Osteoblast (primary cell): ENCODE measurements around the gene ST6GAL1. TPM values are rescaled to one million over a fixed set of nuclear protein-coding genes. Genes with fewer than 3 reads are reported as not detected.
A peak's percentile ranks its signal among the peaks of the same experiment; 100 is the strongest.
"Not testable (repeated sequence)": the region's sequence is repeated elsewhere in the genome, so short reads cannot be mapped to it uniquely, and the experiment has no call there.

Experiments used
- DNase-seq: peaks from one replicate; pipeline ENCODE4 v3.0.0; 2011; ENCODE audit warnings: low spot score, mixed read lengths; ENCODE audit not compliant: insufficient read length; ENCODE audit errors: missing footprints
- H2AFZ ChIP-seq: 2 replicates; pipeline ENCODE4 v1.6.0; 2011; ENCODE audit warnings: mild to moderate bottlenecking, low read length
- H3K27ac ChIP-seq: 2 replicates; pipeline ENCODE4 v1.5.1; 2011; ENCODE audit warnings: mild to moderate bottlenecking, low read depth, low read length, moderate library complexity
- H3K27me3 ChIP-seq: 2 replicates; pipeline ENCODE4 v1.6.0; 2012; ENCODE audit warnings: mild to moderate bottlenecking, control low read depth, inconsistent platforms, low read length, moderate library complexity; ENCODE audit not compliant: insufficient read depth
- H3K36me3 ChIP-seq: 2 replicates; pipeline ENCODE4 v1.5.1; 2011; ENCODE audit warnings: mild to moderate bottlenecking, low read length, control low read depth, moderate library complexity; ENCODE audit not compliant: insufficient read depth
- H3K4me1 ChIP-seq: 2 replicates; pipeline ENCODE4 v1.5.1; 2011; ENCODE audit warnings: mild to moderate bottlenecking, low read length, control low read depth, moderate library complexity; ENCODE audit not compliant: insufficient read depth
- H3K4me2 ChIP-seq: 2 replicates; pipeline ENCODE4 v1.6.0; 2011; ENCODE audit warnings: mild to moderate bottlenecking, low read length; ENCODE audit not compliant: insufficient read depth
- H3K4me3 ChIP-seq: fragments of 200-600 bp; sonication (generic); 3 replicates; pipeline ENCODE4 v1.5.1; 2012; ENCODE audit warnings: mild to moderate bottlenecking, low read length, inconsistent platforms; ENCODE audit not compliant: insufficient read depth
- H3K79me2 ChIP-seq: 2 replicates; pipeline ENCODE4 v1.6.0; 2012; ENCODE audit warnings: mild to moderate bottlenecking, low read length, control low read depth, inconsistent platforms; ENCODE audit not compliant: insufficient read depth
- H3K9me3 ChIP-seq: 2 replicates; pipeline ENCODE4 v1.5.1; 2011; ENCODE audit warnings: low read depth, low read length, control low read depth
- H4K20me1 ChIP-seq: 2 replicates; pipeline ENCODE4 v1.6.0; 2012; ENCODE audit warnings: mild to moderate bottlenecking, low read length, control low read depth; ENCODE audit not compliant: insufficient read depth
- CTCF ChIP-seq: IDR thresholded peaks from 2 replicates; pipeline ENCODE4 v1.5.1; 2011; ENCODE audit warnings: mild to moderate bottlenecking, low read depth, low read length, moderate library complexity; ENCODE audit errors: extremely low read depth
- total RNA-seq: library from RNA; depleted of rRNA; stranded (reverse); fragments of >200 nt; gene quantifications from 2 replicates; pipeline ENCODE4 v1.2.3, GENCODE V29; 2012

Gene ST6GAL1
- total RNA-seq, 1 donor, result 8.0 TPM

- DNase-seq, H4K20me1 ChIP-seq, H2AFZ ChIP-seq, H3K4me3 ChIP-seq, H3K4me1 ChIP-seq, H3K27me3 ChIP-seq, H3K36me3 ChIP-seq, H3K79me2 ChIP-seq, H3K4me2 ChIP-seq, H3K27ac ChIP-seq, H3K9me3 ChIP-seq: not testable (repeated sequence)
Observed at GRCh38 chr3:187057803-187058202, 127.5 kb downstream of the ST6GAL1 start.

GRCh38 chr3:187061748-187062147, 131.4 kb downstream of the ST6GAL1 start:
- Histone ChIP-seq H3K79me2 (no peaks in the 10 kb centered on the region), H4K20me1 (no peaks in the 10 kb centered on the region), H3K36me3 (no peaks in the 10 kb centered on the region), H3K4me1 (peaks cover 13% of the 10 kb centered on the region), H3K27me3 (no peaks in the 10 kb centered on the region), H3K4me2 (no peak overlapping the region), H3K9me3 (no peaks in the 10 kb centered on the region), H3K4me3 (no peak overlapping the region), H2AFZ (no peak overlapping the region), H3K27ac (no peak overlapping the region)
- TF ChIP-seq CTCF, result no peak
- no peak for DNase-seq

- no peaks in the 10 kb centered on the region for H4K20me1 ChIP-seq
- H3K4me1 ChIP-seq, result peaks cover 13% of the 10 kb centered on the region
- H3K9me3 ChIP-seq, result no peaks in the 10 kb centered on the region
- peak overlapping the region; percentile 21 for H3K4me2 ChIP-seq
- no peaks in the 10 kb centered on the region for H3K36me3 ChIP-seq
- no peak for DNase-seq
- H3K27me3 ChIP-seq, result no peaks in the 10 kb centered on the region
- no peak overlapping the region for H3K27ac ChIP-seq
- H3K4me3 ChIP-seq, result no peak overlapping the region
- H3K79me2 ChIP-seq, result no peaks in the 10 kb centered on the region
- TF ChIP-seq CTCF, result no peak
- no peak overlapping the region for H2AFZ ChIP-seq
Observed at GRCh38 chr3:187062526-187063177, 132.3 kb downstream of the ST6GAL1 start.

- H3K4me1 ChIP-seq, result peaks cover 13% of the 10 kb centered on the region
- no peaks in the 10 kb centered on the region for H3K79me2 ChIP-seq
- no peaks in the 10 kb centered on the region for H4K20me1 ChIP-seq
- DNase-seq, result peak; percentile 47
- H3K9me3 ChIP-seq, result no peaks in the 10 kb centered on the region
- H3K4me2 ChIP-seq, result peak overlapping the region; percentile 16
- TF ChIP-seq CTCF, result no peak
- H3K27me3 ChIP-seq, result no peaks in the 10 kb centered on the region
- H3K27ac ChIP-seq, result no peak overlapping the region
- no peak overlapping the region for H2AFZ ChIP-seq
- H3K4me3 ChIP-seq, result no peak overlapping the region
- H3K36me3 ChIP-seq, result no peaks in the 10 kb centered on the region
Observed at GRCh38 chr3:187063286-187064121, 133.2 kb downstream of the ST6GAL1 start.
